Measurements from ENCODE around the gene BPIFB1. TPM values are rescaled to one million over a fixed set of nuclear protein-coding genes. Genes with fewer than 3 reads are reported as not detected.

Gene BPIFB1
- total and polyA plus RNA-seq, 2 of the 13 experiments (the other 11 are each of a cell fraction or from before 2014, with no cell fraction given): 0.82 to 4.4 TPM

- TF ChIP-seq ZBTB2 (CRISPR knock-in tag; IDR thresholded peaks at IDR 0.05; ENCODE audit: low read depth): no peak
- no peak for TF ChIP-seq ATRX (CRISPR knock-in tag; IDR thresholded peaks at IDR 0.05; ENCODE audit: borderline replicate concordance)
- no peak for TF ChIP-seq HOMEZ (CRISPR knock-in tag; IDR thresholded peaks at IDR 0.05; ENCODE audit: low read depth)
- TF ChIP-seq MTERF4 (CRISPR knock-in tag; IDR thresholded peaks at IDR 0.05): no peak
- no peak for TF ChIP-seq PCBP2 (optimal IDR thresholded peaks at IDR 0.05; ENCODE audit: low read depth, low read length, poor library complexity, severe bottlenecking)
- no peak for TF ChIP-seq ZNF503 (CRISPR knock-in tag; IDR thresholded peaks at IDR 0.05)
- no peak for TF ChIP-seq NFE2L1 (CRISPR knock-in tag; IDR thresholded peaks at IDR 0.05; ENCODE audit: borderline replicate concordance)
- TF ChIP-seq ZNF546 (CRISPR knock-in tag; conservative IDR thresholded peaks at IDR 0.05): no peak
- no peak for TF ChIP-seq PAWR (CRISPR knock-in tag; IDR thresholded peaks at IDR 0.05; ENCODE audit: borderline replicate concordance)
- TF ChIP-seq TFE3 (CRISPR knock-in tag; IDR thresholded peaks at IDR 0.05): peak; percentile 47; the same call in 1 of the 2 replicates
- no peak for TF ChIP-seq HNF1A (IDR thresholded peaks at IDR 0.05; ENCODE audit: low read depth)
- peak; percentile 65; the same call in 1 of the 2 replicates for TF ChIP-seq HNF1A (CRISPR knock-in tag; IDR thresholded peaks at IDR 0.05; ENCODE audit: borderline replicate concordance)
- no peak for TF ChIP-seq CENPBD1 (CRISPR knock-in tag; IDR thresholded peaks at IDR 0.05; ENCODE audit: borderline replicate concordance, low read depth)
- no peak for TF ChIP-seq ZNF660 (CRISPR knock-in tag; IDR thresholded peaks at IDR 0.05; ENCODE audit: borderline replicate concordance, low read depth)
- TF ChIP-seq SKI (IDR thresholded peaks at IDR 0.05; ENCODE audit: partially characterized antibody): no peak
- no peak for TF ChIP-seq ARNT (IDR thresholded peaks at IDR 0.05)
- TF ChIP-seq ONECUT2 (CRISPR knock-in tag; IDR thresholded peaks at IDR 0.05): no peak
Observed at GRCh38 chr20:33281550-33282146, 1.4 kb upstream of the BPIFB1 start (continued).

Measured in HepG2 (cell line).